SH-SY5Y (cell line): Measurements from ENCODE around the gene FGF1.

Experiments
- GATA2 ChIP-seq: IDR thresholded peaks from 2 replicates; pipeline ENCODE4 v1.6.1; 2011; ENCODE audit warnings: mild to moderate bottlenecking, low read depth, low read length
- GATA3 ChIP-seq: IDR thresholded peaks from 2 replicates; pipeline ENCODE4 v1.6.1; 2011; ENCODE audit warnings: low read depth, mild to moderate bottlenecking, low read length, moderate library complexity

Gene FGF1

GRCh38 chr5:142605611-142606010, 80.3 kb downstream of the FGF1 start:
- TF ChIP-seq GATA2 = no peak
- TF ChIP-seq GATA3 = no peak

- no peak for TF ChIP-seq GATA3
- no peak for TF ChIP-seq GATA2
Observed at GRCh38 chr5:142602720-142603245, 83.1 kb downstream of the FGF1 start.

- TF ChIP-seq GATA3 (no peak), GATA2 (no peak)
Observed at GRCh38 chr5:142601432-142601831, 84.5 kb downstream of the FGF1 start.

- TF ChIP-seq GATA3 = no peak
- TF ChIP-seq GATA2 = no peak
Observed at GRCh38 chr5:142600611-142601358, 85.1 kb downstream of the FGF1 start.

GRCh38 chr5:142600092-142600491, 85.8 kb downstream of the FGF1 start:
- TF ChIP-seq GATA2 = no peak
- no peak for TF ChIP-seq GATA3

GRCh38 chr5:142598338-142598700, 87.6 kb downstream of the FGF1 start:
- TF ChIP-seq GATA3 = no peak
- no peak for TF ChIP-seq GATA2

GRCh38 chr5:142597546-142598337, 88.1 kb downstream of the FGF1 start:
- no peak for TF ChIP-seq GATA2
- TF ChIP-seq GATA3 = no peak

- no peak for TF ChIP-seq GATA3
- no peak for TF ChIP-seq GATA2
Observed at GRCh38 chr5:142597025-142597424, 88.9 kb downstream of the FGF1 start.

- TF ChIP-seq GATA3 (no peak), GATA2 (no peak)
Observed at GRCh38 chr5:142592365-142592764, 93.5 kb downstream of the FGF1 start.

- TF ChIP-seq GATA3 (no peak), GATA2 (no peak)
Observed at GRCh38 chr5:142590451-142591231, 95.2 kb downstream of the FGF1 start.

GRCh38 chr5:142589720-142590119, 96.2 kb downstream of the FGF1 start:
- TF ChIP-seq GATA3 (no peak), GATA2 (no peak)

GRCh38 chr5:142587354-142587965, 98.4 kb downstream of the FGF1 start:
- no peak for TF ChIP-seq GATA3
- TF ChIP-seq GATA2 = no peak

- peak; percentile 83 for TF ChIP-seq GATA3
- TF ChIP-seq GATA2 = peak; percentile 38; the same call in 1 of the 2 replicates
Observed at GRCh38 chr5:142586552-142586951, 99.3 kb downstream of the FGF1 start.

GRCh38 chr5:142585451-142585850, 100.4 kb downstream of the FGF1 start:
- TF ChIP-seq GATA3 (no peak), GATA2 (no peak)
